ENCODE results near the gene SGF29.
"Not testable (repeated sequence)": the region's sequence is repeated elsewhere in the genome, so short reads cannot be mapped to it uniquely, and the experiment has no call there.

SGF29 gene

DNA sequence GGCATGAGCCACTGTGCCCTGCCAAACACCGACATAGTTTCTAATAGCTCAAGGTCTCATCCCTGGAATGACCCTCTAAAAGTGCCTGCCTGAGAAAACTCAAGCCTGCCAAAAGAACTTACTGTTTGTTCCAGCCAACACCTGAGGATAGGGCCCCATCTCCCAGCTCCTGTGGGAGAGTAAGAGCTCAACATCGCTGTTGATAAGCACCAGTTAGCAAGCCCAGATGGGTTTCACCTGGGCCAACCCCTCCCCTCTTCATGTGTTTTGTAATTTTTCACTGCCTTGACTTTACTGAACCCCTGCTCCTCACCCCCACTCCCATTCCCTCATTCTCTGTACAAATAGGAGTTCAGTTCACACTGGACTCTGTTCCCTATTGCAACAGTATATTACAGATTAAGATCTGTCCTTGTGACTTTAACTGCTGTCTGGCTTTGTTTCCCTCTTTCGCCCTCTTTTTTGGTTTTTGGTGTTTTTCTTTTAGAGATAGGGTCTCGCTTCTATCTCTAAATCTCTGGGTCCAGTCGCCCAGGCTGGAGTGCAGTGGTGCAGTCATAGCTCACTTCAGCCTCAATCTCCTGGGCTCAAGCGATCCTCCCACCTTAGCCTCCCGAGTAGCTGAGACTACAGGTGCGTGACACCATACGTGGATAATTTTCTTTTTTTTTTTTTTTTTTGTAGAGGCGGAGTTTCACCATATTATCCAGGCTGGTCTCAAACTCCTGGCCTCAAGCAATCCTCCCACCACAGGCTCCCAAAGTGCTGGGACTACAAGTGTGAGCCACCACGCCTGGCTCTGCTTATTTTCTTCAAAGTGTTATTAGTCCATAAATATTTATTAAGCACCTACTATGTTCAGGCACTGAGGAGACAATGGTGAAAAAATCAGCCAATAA is 27.3 kb upstream of the SGF29 start:
- H3K9me2 ChIP-seq (replicated peaks; ENCODE audit: insufficient read depth, low read length), result no peaks in the 10 kb centered on the region
- no peak overlapping the region for H3K4me3 ChIP-seq (ENCODE audit: low read length)
- no peaks in the 10 kb centered on the region for H3K36me3 ChIP-seq (replicated peaks; ENCODE audit: insufficient read depth, low read length)
- no peaks in the 10 kb centered on the region for H4K20me1 ChIP-seq (ENCODE audit: insufficient read depth, low read length)
- H3K4me1 ChIP-seq (ENCODE audit: low read length), result no peaks in the 10 kb centered on the region
- H3K9me3 ChIP-seq (replicated peaks; ENCODE audit: insufficient read depth, low read length), result no peaks in the 10 kb centered on the region
- no peak overlapping the region for H3K4me2 ChIP-seq (ENCODE audit: low read depth, low read length)
- DNase-seq, result no peak
- no peak overlapping the region for H2AFZ ChIP-seq (ENCODE audit: low read length)
- H3K9ac ChIP-seq (ENCODE audit: low read length), result no peak overlapping the region
- H3K27me3 ChIP-seq (replicated peaks; ENCODE audit: insufficient read depth, low read length), result no peaks in the 10 kb centered on the region
- no peak overlapping the region for H3K27ac ChIP-seq (ENCODE audit: low read length)
- no peaks in the 10 kb centered on the region for H3F3A ChIP-seq (ENCODE audit: insufficient read depth, low read length)
- TF ChIP-seq, protein P1, sequence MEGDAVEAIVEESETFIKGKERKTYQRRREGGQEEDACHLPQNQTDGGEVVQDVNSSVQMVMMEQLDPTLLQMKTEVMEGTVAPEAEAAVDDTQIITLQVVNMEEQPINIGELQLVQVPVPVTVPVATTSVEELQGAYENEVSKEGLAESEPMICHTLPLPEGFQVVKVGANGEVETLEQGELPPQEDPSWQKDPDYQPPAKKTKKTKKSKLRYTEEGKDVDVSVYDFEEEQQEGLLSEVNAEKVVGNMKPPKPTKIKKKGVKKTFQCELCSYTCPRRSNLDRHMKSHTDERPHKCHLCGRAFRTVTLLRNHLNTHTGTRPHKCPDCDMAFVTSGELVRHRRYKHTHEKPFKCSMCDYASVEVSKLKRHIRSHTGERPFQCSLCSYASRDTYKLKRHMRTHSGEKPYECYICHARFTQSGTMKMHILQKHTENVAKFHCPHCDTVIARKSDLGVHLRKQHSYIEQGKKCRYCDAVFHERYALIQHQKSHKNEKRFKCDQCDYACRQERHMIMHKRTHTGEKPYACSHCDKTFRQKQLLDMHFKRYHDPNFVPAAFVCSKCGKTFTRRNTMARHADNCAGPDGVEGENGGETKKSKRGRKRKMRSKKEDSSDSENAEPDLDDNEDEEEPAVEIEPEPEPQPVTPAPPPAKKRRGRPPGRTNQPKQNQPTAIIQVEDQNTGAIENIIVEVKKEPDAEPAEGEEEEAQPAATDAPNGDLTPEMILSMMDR (IDR thresholded peaks at IDR 0.05; ENCODE audit: low read length), result no peak
- TF ChIP-seq EZH2 (optimal IDR thresholded peaks at IDR 0.05; ENCODE audit: low read depth, low read length) (no peak), EZH2phosphoT487 (IDR thresholded peaks at IDR 0.05; ENCODE audit: low read length) (no peak)
- H3K79me2 ChIP-seq (ENCODE audit: low read length), result no peaks in the 10 kb centered on the region

DNA sequence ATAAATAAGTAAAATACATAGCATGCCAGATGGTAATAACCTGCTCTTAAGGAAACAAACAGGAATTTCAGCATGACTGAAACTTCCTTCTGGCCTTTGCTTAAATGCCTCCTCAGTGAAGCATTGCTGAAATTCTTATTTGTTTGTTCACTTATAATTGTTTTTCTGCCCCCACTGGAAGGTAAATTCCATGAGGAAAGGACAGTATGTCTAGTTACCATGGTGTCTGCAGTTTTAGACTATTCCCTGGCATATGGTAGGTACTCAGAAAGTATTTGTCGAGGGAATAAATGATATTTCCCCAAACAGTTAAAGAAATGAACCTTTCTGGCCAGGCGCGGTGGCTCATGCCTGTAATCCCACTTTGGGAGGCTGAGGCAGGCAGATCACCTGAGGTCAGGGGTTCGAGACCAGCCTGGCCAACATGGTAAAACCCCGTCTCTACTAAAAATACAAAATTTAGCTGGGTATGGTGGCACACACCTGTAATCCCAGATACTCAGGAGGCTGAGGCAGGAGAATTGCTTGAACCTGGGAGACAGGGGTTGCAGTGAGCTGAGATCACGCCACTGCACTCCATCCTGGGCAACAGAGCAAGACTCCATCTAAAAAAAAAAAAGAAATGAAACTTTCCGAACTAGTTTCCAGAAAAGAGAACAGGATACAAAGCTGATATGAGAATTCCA is 26.5 kb upstream of the SGF29 start:
- H3K9me3 ChIP-seq (replicated peaks; ENCODE audit: insufficient read depth, low read length); H3K4me3 ChIP-seq (ENCODE audit: low read length); H3K27ac ChIP-seq (ENCODE audit: low read length); H3K9me2 ChIP-seq (replicated peaks; ENCODE audit: insufficient read depth, low read length); H3K27me3 ChIP-seq (replicated peaks; ENCODE audit: insufficient read depth, low read length); H2AFZ ChIP-seq (ENCODE audit: low read length); H3K9ac ChIP-seq (ENCODE audit: low read length); H3F3A ChIP-seq (ENCODE audit: insufficient read depth, low read length); DNase-seq; H4K20me1 ChIP-seq (ENCODE audit: insufficient read depth, low read length); H3K4me1 ChIP-seq (ENCODE audit: low read length); H3K79me2 ChIP-seq (ENCODE audit: low read length); H3K4me2 ChIP-seq (ENCODE audit: low read depth, low read length); H3K36me3 ChIP-seq (replicated peaks; ENCODE audit: insufficient read depth, low read length): not testable (repeated sequence)

DNA sequence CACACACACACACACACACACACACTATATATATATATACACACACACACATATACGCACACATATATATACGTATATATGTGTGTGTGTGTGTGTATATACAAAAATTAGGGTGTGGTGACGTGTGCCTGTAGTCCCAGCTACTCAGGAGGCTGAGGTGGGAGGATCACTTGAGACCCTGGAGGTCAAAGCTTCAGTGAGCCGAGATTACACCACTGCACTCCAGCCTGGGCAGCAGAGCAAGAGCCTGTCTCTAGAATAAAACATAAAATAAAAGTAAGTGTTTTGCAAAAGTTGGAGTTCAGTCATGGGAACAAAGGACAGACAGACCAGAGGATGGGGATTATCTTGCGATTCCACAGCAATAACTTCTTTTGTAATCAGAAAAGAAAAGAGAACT is 25.7 kb upstream of the SGF29 start:
- no peaks in the 10 kb centered on the region for H3K27me3 ChIP-seq (replicated peaks; ENCODE audit: insufficient read depth, low read length)
- H3K79me2 ChIP-seq (ENCODE audit: low read length), result no peaks in the 10 kb centered on the region
- DNase-seq, result no peak
- no peaks in the 10 kb centered on the region for H3K9me2 ChIP-seq (replicated peaks; ENCODE audit: insufficient read depth, low read length)
- H3K36me3 ChIP-seq (replicated peaks; ENCODE audit: insufficient read depth, low read length), result no peaks in the 10 kb centered on the region
- no peak overlapping the region for H2AFZ ChIP-seq (ENCODE audit: low read length)
- no peak overlapping the region for H3K4me2 ChIP-seq (ENCODE audit: low read depth, low read length)
- H3K9ac ChIP-seq (ENCODE audit: low read length), result no peak overlapping the region
- H3K4me1 ChIP-seq (ENCODE audit: low read length), result no peaks in the 10 kb centered on the region
- H3K27ac ChIP-seq (ENCODE audit: low read length), result no peak overlapping the region
- H3K4me3 ChIP-seq (ENCODE audit: low read length), result no peak overlapping the region
- H3K9me3 ChIP-seq (replicated peaks; ENCODE audit: insufficient read depth, low read length), result no peaks in the 10 kb centered on the region
- no peaks in the 10 kb centered on the region for H3F3A ChIP-seq (ENCODE audit: insufficient read depth, low read length)
- TF ChIP-seq, protein P1 (IDR thresholded peaks at IDR 0.05; ENCODE audit: low read length), result no peak
- no peak for TF ChIP-seq EZH2 (optimal IDR thresholded peaks at IDR 0.05; ENCODE audit: low read depth, low read length)
- TF ChIP-seq EZH2phosphoT487 (IDR thresholded peaks at IDR 0.05; ENCODE audit: low read length), result no peak
- H4K20me1 ChIP-seq (ENCODE audit: insufficient read depth, low read length), result no peaks in the 10 kb centered on the region

- Histone ChIP-seq H3K4me3 (ENCODE audit: low read length) (no peak overlapping the region), H3K9ac (ENCODE audit: low read length) (no peak overlapping the region), H3K4me2 (ENCODE audit: low read depth, low read length) (no peak overlapping the region), H3K79me2 (ENCODE audit: low read length) (no peaks in the 10 kb centered on the region), H3K27ac (ENCODE audit: low read length) (no peak overlapping the region), H3K9me2 (replicated peaks; ENCODE audit: insufficient read depth, low read length) (no peaks in the 10 kb centered on the region), H3F3A (ENCODE audit: insufficient read depth, low read length) (no peaks in the 10 kb centered on the region), H3K4me1 (ENCODE audit: low read length) (no peaks in the 10 kb centered on the region), H4K20me1 (ENCODE audit: insufficient read depth, low read length) (no peaks in the 10 kb centered on the region), H3K9me3 (replicated peaks; ENCODE audit: insufficient read depth, low read length) (no peaks in the 10 kb centered on the region), H2AFZ (ENCODE audit: low read length) (no peak overlapping the region), H3K36me3 (replicated peaks; ENCODE audit: insufficient read depth, low read length) (no peaks in the 10 kb centered on the region), H3K27me3 (replicated peaks; ENCODE audit: insufficient read depth, low read length) (no peaks in the 10 kb centered on the region)
- no peak for TF ChIP-seq EZH2 (optimal IDR thresholded peaks at IDR 0.05; ENCODE audit: low read depth, low read length)
- TF ChIP-seq, protein P1 (IDR thresholded peaks at IDR 0.05; ENCODE audit: low read length), result no peak
- no peak for TF ChIP-seq EZH2phosphoT487 (IDR thresholded peaks at IDR 0.05; ENCODE audit: low read length)
- DNase-seq, result no peak
These were observed 25.3 kb upstream of the SGF29 start for GRCh38 chr16:28528463-28528867.
